H9 (cell line): ENCODE measurements around the gene IGFBP7. TPM values are rescaled to one million over a fixed set of nuclear protein-coding genes. Genes with fewer than 3 reads are reported as not detected.

Source experiments
- DNase-seq: peaks from one replicate; pipeline ENCODE4 v3.0.0-alpha.2; 2017
- H2AFZ ChIP-seq: one replicate; pipeline ENCODE4 v1.6.1; 2013; ENCODE audit warnings: mild to moderate bottlenecking, low read length, control low read depth, moderate library complexity
- H2AK5ac ChIP-seq: 2 replicates; pipeline ENCODE4 v1.6.1; 2013; ENCODE audit warnings: low read length, control low read depth, mixed read lengths; ENCODE audit not compliant: insufficient read length
- H2BK120ac ChIP-seq: one replicate; pipeline ENCODE4 v1.6.1; 2013; ENCODE audit warnings: low read depth, mild to moderate bottlenecking, low read length, control low read depth, inconsistent platforms; ENCODE audit not compliant: poor library complexity, severe bottlenecking
- H2BK12ac ChIP-seq: 2 replicates; pipeline ENCODE4 v1.6.1; 2013; ENCODE audit warnings: low read length, control low read depth, mixed read lengths, low read depth; ENCODE audit not compliant: insufficient read length
- H2BK15ac ChIP-seq: 2 replicates; pipeline ENCODE4 v1.6.1; 2013; ENCODE audit warnings: low read depth, low read length, control low read depth
- H2BK20ac ChIP-seq: one replicate; pipeline ENCODE4 v1.6.1; 2013; ENCODE audit warnings: low read depth, mild to moderate bottlenecking, low read length, control low read depth, inconsistent platforms; ENCODE audit not compliant: poor library complexity, severe bottlenecking
- H2BK5ac ChIP-seq: 2 replicates; pipeline ENCODE4 v1.6.1; 2013; ENCODE audit warnings: low read length, control low read depth, mixed read lengths; ENCODE audit not compliant: insufficient read length
- H3K14ac ChIP-seq: 2 replicates; pipeline ENCODE4 v1.6.1; 2013; ENCODE audit warnings: low read length, control low read depth; ENCODE audit not compliant: insufficient read depth
- H3K18ac ChIP-seq: 2 replicates; pipeline ENCODE4 v1.6.1; 2013; ENCODE audit warnings: low read depth, mild to moderate bottlenecking, mixed read lengths, low read length, control low read depth; ENCODE audit not compliant: insufficient read length
- H3K23ac ChIP-seq: 2 replicates; pipeline ENCODE4 v1.6.1; 2013; ENCODE audit warnings: low read length, control low read depth, mixed read lengths, low read depth; ENCODE audit not compliant: insufficient read length
- H3K23me2 ChIP-seq: 2 replicates; pipeline ENCODE4 v1.6.1; 2013; ENCODE audit warnings: low read depth, mild to moderate bottlenecking, mixed read lengths, low read length, control low read depth; ENCODE audit not compliant: insufficient read length, poor library complexity, severe bottlenecking
- H3K27ac ChIP-seq: 2 replicates; pipeline ENCODE4 v1.5.1; 2013; ENCODE audit warnings: low read length, control low read depth, mixed read lengths, low read depth; ENCODE audit not compliant: insufficient read length
- H3K27me3 ChIP-seq: 2 replicates; pipeline ENCODE4 v1.6.1; 2013; ENCODE audit warnings: low read length, control low read depth, inconsistent platforms; ENCODE audit not compliant: insufficient read depth
- H3K4ac ChIP-seq: 2 replicates; pipeline ENCODE4 v1.6.1; 2013; ENCODE audit warnings: low read depth, mild to moderate bottlenecking, control low read depth, inconsistent platforms, low read length, moderate library complexity
- H3K4me1 ChIP-seq: 2 replicates; pipeline ENCODE4 v1.6.1; 2013; ENCODE audit warnings: low read length, control low read depth, inconsistent platforms; ENCODE audit not compliant: insufficient read depth
- H3K4me2 ChIP-seq: 2 replicates; pipeline ENCODE4 v1.6.1; 2013; ENCODE audit warnings: low read length, control low read depth, mixed read lengths; ENCODE audit not compliant: insufficient read length, insufficient read depth
- H3K56ac ChIP-seq: 2 replicates; pipeline ENCODE4 v1.6.1; 2013; ENCODE audit warnings: low read depth, mild to moderate bottlenecking, mixed read lengths, low read length, control low read depth; ENCODE audit not compliant: insufficient read length
- H3K79me1 ChIP-seq: 2 replicates; pipeline ENCODE4 v1.6.1; 2013; ENCODE audit warnings: low read depth, mild to moderate bottlenecking, moderate library complexity, low read length, control low read depth, inconsistent platforms; ENCODE audit not compliant: insufficient read depth, poor library complexity, severe bottlenecking
- H3K79me2 ChIP-seq: 2 replicates; pipeline ENCODE4 v1.6.1; 2013; ENCODE audit warnings: low read length, control low read depth, inconsistent platforms; ENCODE audit not compliant: insufficient read depth
- H3K9ac ChIP-seq: 2 replicates; pipeline ENCODE4 v1.6.1; 2013; ENCODE audit warnings: low read length, control low read depth, mixed read lengths; ENCODE audit not compliant: insufficient read length; ENCODE audit errors: extremely low read depth
- H3K9me3 ChIP-seq: one replicate; pipeline ENCODE4 v1.6.1; 2013; ENCODE audit warnings: low read depth, low read length, inconsistent platforms; ENCODE audit not compliant: control insufficient read depth
- H3T11ph ChIP-seq: one replicate; pipeline ENCODE4 v1.6.1; 2013; ENCODE audit warnings: mild to moderate bottlenecking, low read length, control low read depth, inconsistent platforms
- H4K20me1 ChIP-seq: one replicate; pipeline ENCODE4 v1.6.1; 2013; ENCODE audit not compliant: control insufficient read depth, insufficient read length, insufficient read depth
- H4K5ac ChIP-seq: 2 replicates; pipeline ENCODE4 v1.6.1; 2013; ENCODE audit warnings: low read depth, mild to moderate bottlenecking, mixed read lengths, low read length, control low read depth; ENCODE audit not compliant: insufficient read length
- H4K8ac ChIP-seq: replicated peaks from 2 replicates; pipeline ENCODE4 v1.6.1; 2013; ENCODE audit warnings: low read length, control low read depth, mixed read lengths, low read depth; ENCODE audit not compliant: insufficient read length
- H4K91ac ChIP-seq: 2 replicates; pipeline ENCODE4 v1.6.1; 2013; ENCODE audit warnings: low read depth, mild to moderate bottlenecking, moderate library complexity, mixed read lengths, low read length, control low read depth; ENCODE audit not compliant: insufficient read length
- H3K27ac Mint-ChIP-seq, 3 experiments: 2 replicates in 2 of 3; 3 replicates in 1 of 3; pipeline ENCODE4 v1.8.0; 2020 to 2021; ENCODE audit warnings: mixed read lengths in 3 of 3, mild to moderate bottlenecking in 1 of 3, moderate library complexity in 1 of 3
- H3K27me3 Mint-ChIP-seq: 2 replicates; pipeline ENCODE4 v1.8.0; 2021; ENCODE audit warnings: low read depth, mild to moderate bottlenecking, moderate library complexity, mixed read lengths
- H3K36me3 Mint-ChIP-seq, 3 experiments: 2 replicates in 2 of 3; 3 replicates in 1 of 3; pipeline ENCODE4 v1.8.0; 2020 to 2021; ENCODE audit warnings: low read depth in 3 of 3, mixed read lengths in 3 of 3; ENCODE audit not compliant: insufficient read depth in 1 of 3
- H3K4me1 Mint-ChIP-seq, 2 experiments: 2 replicates each; pipeline ENCODE4 v1.8.0; 2020; ENCODE audit warnings: mixed read lengths in 2 of 2
- H3K4me3 Mint-ChIP-seq, 2 experiments: 2 replicates in 1 of 2; 3 replicates in 1 of 2; pipeline ENCODE4 v1.8.0; 2020 to 2021; ENCODE audit warnings: mild to moderate bottlenecking in 2 of 2, mixed read lengths in 2 of 2, moderate library complexity in 1 of 2
- H3K9me3 Mint-ChIP-seq, 2 experiments: 2 replicates in 1 of 2; 3 replicates in 1 of 2; pipeline ENCODE4 v1.8.0; 2020; ENCODE audit warnings: mild to moderate bottlenecking in 2 of 2, mixed read lengths in 2 of 2, moderate library complexity in 1 of 2
- CTCF ChIP-seq: fragments of 200-600 bp; sonication (generic); conservative IDR thresholded peaks from 3 replicates; pipeline ENCODE4 v1.8.0; 2021; ENCODE audit warnings: antibody characterized with exemption, mild to moderate bottlenecking
- WGBS: extraction: QIAGEN DNeasy Blood & Tissue Kit; methylation state at CpG from one replicate; pipeline ENCODE4 v1.1.7; 2013; ENCODE audit warnings: missing lambda C conversion rate, low lambda C conversion rate, mixed read lengths; ENCODE audit not compliant: insufficient read length; ENCODE audit errors: extremely low coverage; 5-methylcytosine and 5-hydroxymethylcytosine counted together
- total RNA-seq: library from RNA; stranded (reverse); gene quantifications from 2 replicates; pipeline ENCODE4 v1.2.1, GENCODE V29; 2021

IGFBP7 gene
- total RNA-seq, 1 experiment from 2014 or later, result 0.37 TPM

GRCh38 chr4:57086031-57086723, 24.0 kb downstream of the IGFBP7 start:
- Mint-ChIP-seq H3K4me1 (peaks cover 9 to 11% of the 10 kb centered on the region in 2 experiments), H3K27me3 (no peaks in the 10 kb centered on the region), H3K36me3 (peaks cover 3 to 14% (median 10%) of the 10 kb centered on the region in 3 experiments; a peak in 6 of 7 replicates), H3K9me3 (peaks cover 9 to 14% of the 10 kb centered on the region in 2 experiments), H3K4me3 (no peak overlapping the region), H3K27ac (no peak overlapping the region)
- Histone ChIP-seq H3K4me1 (no peaks in the 10 kb centered on the region; the same call in none of the 2 replicates), H3K23me2 (no peaks in the 10 kb centered on the region), H4K20me1 (no peaks in the 10 kb centered on the region), H3K9me3 (no peaks in the 10 kb centered on the region), H3K27me3 (no peaks in the 10 kb centered on the region), H3K23ac (no peak overlapping the region), H3K14ac (no peak overlapping the region), H2AFZ (no peak overlapping the region), H3K4ac (no peak overlapping the region), H2BK120ac (no peak overlapping the region), H4K8ac (no peak overlapping the region), H3K27ac (no peak overlapping the region), H3T11ph (no peak overlapping the region), H3K79me1 (no peaks in the 10 kb centered on the region), H3K4me2 (no peak overlapping the region), H3K9ac (no peak overlapping the region), H3K79me2 (no peaks in the 10 kb centered on the region), H3K56ac (no peak overlapping the region), H2BK12ac (no peak overlapping the region), H2AK5ac (no peak overlapping the region), H3K18ac (no peak overlapping the region), H2BK5ac (no peak overlapping the region), H4K91ac (no peak overlapping the region), H2BK15ac (no peak overlapping the region), H4K5ac (no peak overlapping the region), H2BK20ac (no peak overlapping the region)
- no peak for TF ChIP-seq CTCF
- DNase-seq, result no peak
- WGBS, result no CpG with 5 or more reads among the region's 4 CpGs
